ENCODE results near the gene MARK3.

MARK3 gene

GRCh38 chr14:103393676-103394626, 8.7 kb downstream of the MARK3 start:
- peak; percentile 61 for DNase-seq (ENCODE audit: low read depth)
- TF ChIP-seq CTCF (IDR thresholded peaks at IDR 0.05; ENCODE audit: low read length, missing control alignments) = peak; percentile 82
- no peak overlapping the region for H3K4me3 ChIP-seq (replicated peaks; ENCODE audit: low read depth, low read length)

GRCh38 chr14:103395244-103395643, 10.0 kb downstream of the MARK3 start:
- H3K4me3 ChIP-seq (replicated peaks; ENCODE audit: low read depth, low read length) = no peak overlapping the region
- TF ChIP-seq CTCF (IDR thresholded peaks at IDR 0.05; ENCODE audit: low read length, missing control alignments) = no peak
- no peak for DNase-seq (ENCODE audit: low read depth)

GRCh38 chr14:103396463-103396862, 11.2 kb downstream of the MARK3 start:
- no peak overlapping the region for H3K4me3 ChIP-seq (replicated peaks; ENCODE audit: low read depth, low read length)
- no peak for TF ChIP-seq CTCF (IDR thresholded peaks at IDR 0.05; ENCODE audit: low read length, missing control alignments)
- no peak for DNase-seq (ENCODE audit: low read depth)

- no peak overlapping the region for H3K4me3 ChIP-seq (replicated peaks; ENCODE audit: low read depth, low read length)
- TF ChIP-seq CTCF (IDR thresholded peaks at IDR 0.05; ENCODE audit: low read length, missing control alignments) = no peak
- DNase-seq (ENCODE audit: low read depth) = peak; percentile 61
These were observed 13.4 kb downstream of the MARK3 start for GRCh38 chr14:103398427-103399195.

GRCh38 chr14:103400537-103400936, 15.3 kb downstream of the MARK3 start:
- no peak for TF ChIP-seq CTCF (IDR thresholded peaks at IDR 0.05; ENCODE audit: low read length, missing control alignments)
- no peak overlapping the region for H3K4me3 ChIP-seq (replicated peaks; ENCODE audit: low read depth, low read length)
- no peak for DNase-seq (ENCODE audit: low read depth)

- no peak overlapping the region for H3K4me3 ChIP-seq (replicated peaks; ENCODE audit: low read depth, low read length)
- peak; percentile 77 for DNase-seq (ENCODE audit: low read depth)
- TF ChIP-seq CTCF (IDR thresholded peaks at IDR 0.05; ENCODE audit: low read length, missing control alignments) = no peak
These were observed 16.3 kb downstream of the MARK3 start for GRCh38 chr14:103401223-103402214.
